Panc1 (cell line): ENCODE data around the gene IDI1.

Experiments
- CTCF ChIP-seq: fragments of 450-650 bp; IDR thresholded peaks from 2 replicates; pipeline ENCODE4 v1.5.1; 2017; ENCODE audit warnings: mild to moderate bottlenecking
- POLR2AphosphoS5 ChIP-seq: IDR thresholded peaks from 2 replicates; pipeline ENCODE4 v1.6.1; 2012; ENCODE audit warnings: mild to moderate bottlenecking, low read depth, low read length, moderate library complexity
- REST ChIP-seq, 2 experiments: IDR thresholded peaks; 2 replicates each; pipeline ENCODE4 v1.6.1; 2011 to 2012; ENCODE audit warnings: low read depth in 2 of 2, control low read depth in 1 of 2, low read length in 1 of 2, mild to moderate bottlenecking in 1 of 2, moderate library complexity in 1 of 2; ENCODE audit not compliant: insufficient read depth in 1 of 2
- TCF7L2 ChIP-seq: IDR thresholded peaks from 2 replicates; pipeline ENCODE4 v1.6.1; 2011; ENCODE audit warnings: mild to moderate bottlenecking, low read depth, low read length, inconsistent platforms

GRCh38 chr10:1089017-1089689 is 40.2 kb upstream of the IDI1 start:
- TF ChIP-seq POLR2AphosphoS5 = no peak
- TF ChIP-seq CTCF = no peak
- TF ChIP-seq REST (IDR thresholded peaks at IDR 0.05; ENCODE audit: insufficient read depth in 1 of 2, low read depth in 2 of 2, low read length in 1 of 2) = no peak
- TF ChIP-seq TCF7L2 = no peak
